Vagina (tissue), 2 donors: ENCODE measurements around the gene UBE2O. TPM values are rescaled to one million over a fixed set of nuclear protein-coding genes. Genes with fewer than 3 reads are reported as not detected.
A peak's percentile ranks its signal among the peaks of the same experiment; 100 is the strongest.

Experiments
- DNase-seq, 2 donors: peaks; one replicate each; pipeline ENCODE4 v3.0.0-alpha.2; 2017; ENCODE audit errors: extremely low spot score in 2 of 2
- H3K27ac ChIP-seq: fragments of 200-600 bp; sonication (generic); one replicate; pipeline ENCODE4 v1.5.1; 2019
- H3K27me3 ChIP-seq: fragments of 200-600 bp; sonication (generic); one replicate; pipeline ENCODE4 v1.5.1; 2019
- H3K36me3 ChIP-seq, 2 donors: fragments of 200-600 bp; sonication (generic); one replicate each; pipeline ENCODE4 v1.5.1; 2017 to 2019
- H3K4me1 ChIP-seq: fragments of 200-600 bp; sonication (generic); one replicate; pipeline ENCODE4 v1.5.1; 2019
- H3K4me3 ChIP-seq, 2 donors: fragments of 200-600 bp; sonication (generic); 1 replicate in 1 of 2; 2 replicates in 1 of 2; pipeline ENCODE4 v1.5.1; 2016 to 2019
- H3K9me3 ChIP-seq: fragments of 200-600 bp; sonication (generic); one replicate; pipeline ENCODE4 v1.5.1; 2019
- CTCF ChIP-seq, 3 experiments: fragments of 450-650 bp in 2 of 3; fragments of 200-600 bp in 1 of 3; sonication (generic) in 1 of 3; IDR thresholded peaks; one replicate each; pipeline ENCODE4 v1.5.1; 2017 to 2019; ENCODE audit warnings: antibody characterized with exemption in 3 of 3, mild to moderate bottlenecking in 2 of 3, moderate library complexity in 2 of 3
- POLR2A ChIP-seq, 2 donors: fragments of 450-650 bp; IDR thresholded peaks; one replicate each; pipeline ENCODE4 v1.6.1; 2017; ENCODE audit warnings: antibody characterized with exemption in 2 of 2, mild to moderate bottlenecking in 2 of 2, moderate library complexity in 2 of 2
- POLR2AphosphoS5 ChIP-seq, 2 donors: sonication (generic); formaldehyde crosslinking; IDR thresholded peaks; one replicate each; pipeline ENCODE4 v1.9.0; 2017; ENCODE audit warnings: antibody characterized with exemption in 2 of 2, mild to moderate bottlenecking in 2 of 2, low read depth in 1 of 2; ENCODE audit not compliant: insufficient read depth in 1 of 2
- intact Hi-C: fragments of 100-400 bp; cut with DNase I; formaldehyde crosslinking; loops from one replicate; pipeline ENCODE4 v1.15.1; 2023
- total RNA-seq: library from RNA; depleted of rRNA; stranded (reverse); fragments of >200 nt; gene quantifications from one replicate; pipeline ENCODE4 v1.2.3, GENCODE V29; 2016

The UBE2O gene
- total RNA-seq, 1 donor from 2014 or later, result 29.7 TPM

GRCh38 chr17:76384987-76385891 is 67.7 kb downstream of the UBE2O start:
- H3K4me3 ChIP-seq, result peak overlapping the region; percentile 63 to 69
- DNase-seq, result no peak
- no peaks in the 10 kb centered on the region for H3K36me3 ChIP-seq
- no peaks in the 10 kb centered on the region for H3K27me3 ChIP-seq
- peaks cover 47% of the 10 kb centered on the region for H3K4me1 ChIP-seq
- TF ChIP-seq CTCF (IDR thresholded peaks at IDR 0.05) (no peak), POLR2AphosphoS5 (IDR thresholded peaks at IDR 0.05; ENCODE audit: insufficient read depth in 1 of 2, low read depth in 1 of 2) (peak in 1 of 2 donors; percentile 30), POLR2A (IDR thresholded peaks at IDR 0.05) (no peak)
- peak overlapping the region; percentile 84 for H3K27ac ChIP-seq
- no peaks in the 10 kb centered on the region for H3K9me3 ChIP-seq
- intact Hi-C loops, result no loop called here

- intact Hi-C loops, result no loop called here
- peaks cover 47% of the 10 kb centered on the region for H3K4me1 ChIP-seq
- H3K36me3 ChIP-seq, result no peaks in the 10 kb centered on the region
- no peak for DNase-seq
- H3K27me3 ChIP-seq, result no peaks in the 10 kb centered on the region
- H3K9me3 ChIP-seq, result no peaks in the 10 kb centered on the region
- H3K27ac ChIP-seq, result peak within 1 kb of the TSS; percentile 84
- H3K4me3 ChIP-seq, result peak within 1 kb of the TSS; percentile 63 to 69
- TF ChIP-seq CTCF (IDR thresholded peaks at IDR 0.05), result no peak
- no peak for TF ChIP-seq POLR2AphosphoS5 (IDR thresholded peaks at IDR 0.05; ENCODE audit: insufficient read depth in 1 of 2, low read depth in 1 of 2)
- TF ChIP-seq POLR2A (IDR thresholded peaks at IDR 0.05), result peak in 1 of 2 donors; percentile 50
Observed at GRCh38 chr17:76384222-76384986, 68.5 kb downstream of the UBE2O start, which contains the start of gene SPHK1. SPHK1 (plus strand) TSS chr17:76384609; CDS start chr17:76385645, 1,036 bp downstream.

GRCh38 chr17:76383546-76384221 is 69.3 kb downstream of the UBE2O start:
- Histone ChIP-seq H3K4me1 (peaks cover 47% of the 10 kb centered on the region), H3K4me3 (peak overlapping the region; percentile 63 to 69), H3K36me3 (no peaks in the 10 kb centered on the region), H3K27ac (peak overlapping the region; percentile 84), H3K27me3 (no peaks in the 10 kb centered on the region), H3K9me3 (no peaks in the 10 kb centered on the region)
- TF ChIP-seq CTCF (IDR thresholded peaks at IDR 0.05) (peak in 1 of 3 experiments; percentile 11), POLR2AphosphoS5 (IDR thresholded peaks at IDR 0.05; ENCODE audit: insufficient read depth in 1 of 2, low read depth in 1 of 2) (peak in 1 of 2 donors; percentile 48), POLR2A (IDR thresholded peaks at IDR 0.05) (no peak)
- intact Hi-C loops, result no loop called here
- DNase-seq, result no peak

- no peak for DNase-seq
- TF ChIP-seq CTCF (IDR thresholded peaks at IDR 0.05) (no peak), POLR2A (IDR thresholded peaks at IDR 0.05) (no peak), POLR2AphosphoS5 (IDR thresholded peaks at IDR 0.05; ENCODE audit: insufficient read depth in 1 of 2, low read depth in 1 of 2) (no peak)
- Histone ChIP-seq H3K4me1 (peaks cover 47% of the 10 kb centered on the region), H3K9me3 (no peaks in the 10 kb centered on the region), H3K4me3 (peak overlapping the region; percentile 63 to 69), H3K36me3 (no peaks in the 10 kb centered on the region), H3K27me3 (no peaks in the 10 kb centered on the region), H3K27ac (peak overlapping the region; percentile 84)
- intact Hi-C loops, result no loop called here
Observed at GRCh38 chr17:76382803-76383545, 70.0 kb downstream of the UBE2O start.
